ENCODE results near the gene RIN3. TPM values are rescaled to one million over a fixed set of nuclear protein-coding genes. Genes with fewer than 3 reads are reported as not detected.

Gene RIN3
- total RNA-seq, 2 donors from 2014 or later = 30.9 to 34.0 TPM

- intact Hi-C loops (cut with DNase I) = no loop called here
Observed at GRCh38 chr14:92726135-92726932, 212.8 kb downstream of the RIN3 start.

DNA sequence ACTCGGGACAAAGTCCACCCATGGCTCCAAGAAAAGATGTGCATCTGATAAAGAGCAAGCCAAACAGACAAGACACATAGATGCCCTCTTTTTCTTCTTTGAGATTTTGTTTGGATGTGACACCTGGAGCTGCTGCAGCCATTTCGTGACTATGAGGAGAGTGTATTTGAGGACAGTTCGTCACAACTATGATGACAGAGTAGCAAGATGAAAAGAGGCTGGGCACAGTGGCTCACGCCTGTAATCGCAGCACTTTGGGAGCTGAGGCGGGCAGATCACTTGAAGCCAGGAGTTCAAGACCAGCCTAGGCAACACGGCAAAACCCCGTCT lies 213.3 kb downstream of the RIN3 start:
- DNase-seq (ENCODE audit: low spot score) = peak; percentile 26
- intact Hi-C loops (cut with DNase I) = no loop called here

More at GRCh38 chr14:92726135-92726932, 212.8 kb downstream of the RIN3 start:
- peak; percentile 92 for DNase-seq (ENCODE audit: low spot score)

- peak; percentile 58 for DNase-seq (ENCODE audit: low spot score)
- intact Hi-C loops (cut with DNase I) = no loop called here
Observed at GRCh38 chr14:92728759-92729364, 215.3 kb downstream of the RIN3 start.

- intact Hi-C loops (cut with DNase I) = no loop called here
- DNase-seq (ENCODE audit: low spot score) = peak; percentile 28
Observed at GRCh38 chr14:92729634-92730358, 216.2 kb downstream of the RIN3 start.

DNA sequence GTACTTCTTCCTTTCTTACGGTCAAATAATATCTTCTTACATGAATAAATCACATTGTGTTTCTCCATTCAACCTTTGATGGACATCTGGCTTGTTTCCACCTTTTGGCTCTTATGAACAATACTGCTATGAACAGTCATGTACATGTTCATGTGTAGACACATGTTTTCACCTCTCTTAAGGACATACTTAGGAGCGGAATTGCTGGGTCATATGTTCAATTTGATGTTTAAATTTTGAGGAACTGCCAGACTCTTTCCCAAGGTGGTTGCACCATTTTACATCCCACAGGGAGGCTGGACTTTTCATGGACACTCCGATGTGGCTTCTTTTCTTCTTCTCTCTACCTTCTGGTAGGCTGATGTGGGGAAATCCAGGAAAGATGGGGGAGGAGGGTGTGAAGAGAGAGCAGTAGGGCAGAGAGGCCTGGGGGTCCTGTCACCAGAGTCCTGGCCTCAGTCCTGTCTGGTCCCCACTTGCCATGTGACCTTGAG lies 218.1 kb downstream of the RIN3 start:
- peak; percentile 29 for DNase-seq (ENCODE audit: low spot score)
- intact Hi-C loops (cut with DNase I) = no loop called here

- intact Hi-C loops (cut with DNase I) = no loop called here
- DNase-seq (ENCODE audit: low spot score) = no peak
Observed at GRCh38 chr14:92733007-92733406, 219.4 kb downstream of the RIN3 start.

DNA sequence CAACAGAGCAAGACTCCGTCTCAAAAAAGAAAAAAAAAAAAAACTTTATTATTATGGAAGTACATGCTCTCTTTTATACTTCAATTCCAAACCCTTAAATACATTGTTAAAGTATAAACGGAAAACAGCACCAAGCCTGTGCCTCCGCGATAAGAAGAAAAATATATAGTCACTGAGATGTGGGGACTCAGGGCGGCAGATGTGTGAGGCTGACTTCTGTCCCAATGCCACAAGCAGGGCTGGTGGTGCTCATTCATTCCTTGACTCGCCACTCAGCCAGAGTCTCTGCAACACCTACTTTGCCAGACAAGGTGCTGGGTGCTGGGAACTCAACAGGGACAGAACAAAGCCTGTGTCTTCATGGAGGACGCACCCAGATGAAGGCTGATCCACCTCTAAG lies 221.0 kb downstream of the RIN3 start:
- no peak for DNase-seq (ENCODE audit: low spot score)
- intact Hi-C loops (cut with DNase I) = no loop called here

GRCh38 chr14:92735344-92735743 lies 221.8 kb downstream of the RIN3 start:
- DNase-seq (ENCODE audit: low spot score) = no peak
- intact Hi-C loops (cut with DNase I) = no loop called here

- intact Hi-C loops (cut with DNase I) = no loop called here
- no peak for DNase-seq (ENCODE audit: low spot score)
Observed at GRCh38 chr14:92737206-92737605, 223.6 kb downstream of the RIN3 start.

- intact Hi-C loops (cut with DNase I) = no loop called here
- no peak for DNase-seq (ENCODE audit: low spot score)
Observed at GRCh38 chr14:92737619-92738188, 224.1 kb downstream of the RIN3 start.

Other genes starting within 250 kb of the RIN3 start
- 1 to 10 TPM in 1 of 2 donors, under 1 TPM in 1; 0.67 to 1.2 TPM for gene SLC24A4, start 190.6 kb upstream of the RIN3 start, total RNA-seq
- 100 to 1,000 TPM in 1 of 2 donors, 10 to 100 TPM in 1; 71.1 to 105 TPM for gene LGMN, start 234.8 kb downstream of the RIN3 start, total RNA-seq

All from posterior vena cava (tissue), 2 donors.